HG03571 (cell line): ENCODE measurements around the gene APBB1IP.
"Not testable (repeated sequence)": the region's sequence is repeated elsewhere in the genome, so short reads cannot be mapped to it uniquely, and the experiment has no call there.

ENCODE experiments used
- ATAC-seq: cut with Tn5 transposase; IDR thresholded peaks from one replicate; pipeline ENCODE4 v1.9.1; 2021; ENCODE audit not compliant: unreplicated experiment

The APBB1IP gene

DNA sequence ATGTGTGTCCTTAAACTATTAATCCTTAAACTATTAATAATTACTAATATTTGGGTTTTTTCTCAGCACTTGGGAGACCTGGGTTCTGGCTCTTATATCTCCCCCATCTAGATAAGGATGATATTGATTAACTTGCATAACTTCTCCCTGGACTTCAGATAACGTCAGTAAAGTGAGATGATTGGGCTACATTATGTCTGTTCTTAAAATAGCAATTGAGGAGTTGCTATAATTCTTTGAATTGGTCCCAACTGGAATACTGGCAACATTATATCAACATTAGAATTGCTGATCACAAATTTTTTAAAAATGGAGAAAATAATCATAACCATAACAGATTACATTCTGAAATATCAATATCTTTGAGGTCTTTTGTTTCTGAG is 1.9 kb downstream of the APBB1IP start:
- no peak for ATAC-seq

- no peak for ATAC-seq
Measured at GRCh38 chr10:26441491-26442214, 3.5 kb downstream of the APBB1IP start.

- no peak for ATAC-seq
Measured at GRCh38 chr10:26445411-26446031, 7.4 kb downstream of the APBB1IP start.

- no peak for ATAC-seq
Measured at GRCh38 chr10:26446258-26446657, 8.1 kb downstream of the APBB1IP start.

- ATAC-seq = peak; percentile 30
Measured at GRCh38 chr10:26448292-26448691, 10.2 kb downstream of the APBB1IP start.

- ATAC-seq = peak; percentile 76
Measured at GRCh38 chr10:26448706-26449435, 10.7 kb downstream of the APBB1IP start.

DNA sequence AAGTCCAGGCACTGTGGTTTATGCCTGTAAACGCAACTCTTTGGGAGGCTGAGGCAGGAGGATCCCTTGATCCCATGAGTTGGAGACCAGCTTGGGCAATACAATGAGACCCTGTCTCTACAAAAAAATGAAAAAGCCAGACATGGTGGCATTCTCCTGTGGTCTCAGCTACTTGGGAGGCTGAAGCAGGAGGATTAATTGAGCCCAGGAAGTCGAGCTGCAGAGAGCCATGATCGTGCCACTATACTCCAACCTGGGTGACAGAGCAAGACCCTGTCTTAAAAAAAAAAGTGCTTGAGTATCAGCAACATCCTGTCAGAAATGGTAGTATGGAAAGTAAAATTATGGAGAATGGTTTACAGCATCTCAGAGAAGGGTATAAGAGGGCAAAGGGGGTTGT is 11.6 kb downstream of the APBB1IP start:
- no peak for ATAC-seq

DNA sequence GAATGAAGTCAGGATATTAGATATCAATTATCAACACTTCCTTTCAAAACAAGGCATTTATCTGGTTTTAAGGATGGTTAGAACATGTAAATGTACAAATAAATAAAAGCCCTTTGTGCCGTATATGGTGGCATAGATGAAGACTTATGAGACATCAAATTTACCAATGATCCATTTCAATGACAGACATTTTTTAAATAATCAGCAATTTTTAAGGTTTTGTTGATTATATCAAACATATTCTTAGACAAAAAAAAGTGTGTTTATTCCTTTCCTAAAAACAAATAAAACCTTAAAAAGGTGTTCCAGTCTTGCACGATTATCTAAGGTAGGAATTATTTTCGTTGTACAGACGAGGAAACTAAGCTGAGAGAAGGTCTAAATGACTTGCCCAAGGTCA is 13.8 kb downstream of the APBB1IP start:
- no peak for ATAC-seq

GRCh38 chr10:26453850-26454249 is 15.7 kb downstream of the APBB1IP start:
- no peak for ATAC-seq

DNA sequence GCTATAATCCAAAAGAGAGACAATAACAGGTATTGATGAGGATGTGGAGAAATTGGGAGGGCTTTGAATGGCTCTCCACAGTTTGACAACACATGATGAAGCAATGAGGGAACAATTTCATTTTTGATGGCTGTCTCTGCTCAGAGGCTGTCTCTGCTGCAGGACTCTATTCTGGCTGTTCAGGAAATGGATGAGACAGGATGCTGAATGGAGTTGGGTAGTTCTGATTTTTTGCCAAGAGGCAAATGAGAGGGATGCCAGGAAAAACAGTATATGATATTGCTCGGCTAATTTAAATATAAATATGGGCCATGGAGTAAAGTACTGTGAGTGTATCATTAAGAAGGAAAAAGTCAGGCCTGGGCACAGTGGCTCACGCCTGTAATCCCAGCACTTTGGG is 16.8 kb downstream of the APBB1IP start:
- no peak for ATAC-seq

GRCh38 chr10:26455567-26456315 is 17.6 kb downstream of the APBB1IP start:
- no peak for ATAC-seq

- peak; percentile 92 for ATAC-seq
Measured at GRCh38 chr10:26457088-26457487, 18.9 kb downstream of the APBB1IP start.

GRCh38 chr10:26460736-26461135 is 22.6 kb downstream of the APBB1IP start:
- ATAC-seq = no peak

GRCh38 chr10:26463986-26464385 is 25.8 kb downstream of the APBB1IP start:
- no peak for ATAC-seq

GRCh38 chr10:26464632-26465280 is 26.6 kb downstream of the APBB1IP start:
- ATAC-seq = no peak

DNA sequence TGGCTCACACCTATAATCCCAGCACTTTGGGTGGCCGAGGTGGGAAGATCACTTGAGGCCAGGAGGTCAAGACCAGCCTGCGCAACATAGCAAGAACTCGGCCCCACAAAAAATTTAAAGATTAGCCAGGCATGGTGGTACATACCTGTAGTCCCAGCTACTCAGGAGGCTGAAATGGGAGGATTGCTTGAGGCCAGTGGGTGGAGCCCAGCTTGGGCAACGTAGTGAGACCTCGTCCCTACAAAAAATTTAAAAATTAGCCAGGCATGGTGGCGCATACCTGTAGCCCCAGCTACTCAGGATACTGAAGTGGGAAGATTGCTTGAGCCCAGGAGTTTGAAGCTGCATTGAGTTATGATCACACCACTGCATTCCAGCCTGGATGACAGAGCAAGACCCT is 28.4 kb downstream of the APBB1IP start:
- ATAC-seq = not testable (repeated sequence)

- ATAC-seq = no peak
Measured at GRCh38 chr10:26467639-26468038, 29.5 kb downstream of the APBB1IP start.

- ATAC-seq = no peak
Measured at GRCh38 chr10:26468291-26468690, 30.1 kb downstream of the APBB1IP start.

DNA sequence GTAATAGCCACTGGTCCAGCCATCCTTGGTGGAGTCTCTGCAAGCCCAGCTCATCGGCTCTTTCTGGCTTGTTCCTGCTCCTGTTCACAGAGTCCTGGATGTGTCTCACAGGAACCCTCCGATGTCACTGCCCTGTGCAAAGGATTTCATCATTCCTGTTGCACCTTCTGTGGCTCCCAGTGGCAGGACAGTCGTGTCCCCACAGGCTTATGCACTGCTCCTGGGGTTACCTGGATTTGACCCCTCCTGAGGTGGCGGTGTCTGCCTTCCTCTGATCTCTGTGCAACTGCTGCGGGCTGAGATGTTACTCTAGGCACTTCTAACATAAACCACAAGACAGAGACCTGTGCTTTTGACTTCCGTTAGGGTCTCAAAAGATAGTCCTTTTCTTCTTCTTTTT is 30.6 kb downstream of the APBB1IP start:
- ATAC-seq = peak; percentile 53

DNA sequence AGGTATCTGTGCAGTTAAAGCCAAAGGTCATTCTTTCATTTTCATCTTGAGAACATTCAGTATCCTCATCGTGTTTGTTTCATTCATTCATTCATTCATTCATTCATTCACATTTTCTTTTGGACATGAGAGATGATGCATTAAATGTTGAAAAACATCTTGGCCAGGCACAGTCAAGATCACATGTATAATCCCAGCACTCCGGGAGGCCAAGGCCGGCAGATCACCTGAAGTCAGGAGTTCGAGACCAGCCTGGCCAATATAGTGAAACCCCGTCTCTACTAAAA is 34.3 kb downstream of the APBB1IP start:
- ATAC-seq = no peak

GRCh38 chr10:26474026-26474425 is 35.9 kb downstream of the APBB1IP start:
- ATAC-seq = no peak
